ENCODE results near the gene ANO4. TPM values are rescaled to one million over a fixed set of nuclear protein-coding genes. Genes with fewer than 3 reads are reported as not detected.

ANO4 gene
- total and polyA plus RNA-seq, 8 donors: 0.37 TPM; not detected in 7

- intact Hi-C loops (cut with DNase I; ENCODE audit: low total_unique reads): no loop called here
- TF ChIP-seq POLR2AphosphoS5 (IDR thresholded peaks at IDR 0.05) (no peak), CTCF (IDR thresholded peaks at IDR 0.05) (no peak), POLR2A (IDR thresholded peaks at IDR 0.05) (no peak), EP300 (IDR thresholded peaks at IDR 0.05) (no peak)
- Histone ChIP-seq H3K36me3 (no peaks in the 10 kb centered on the region), H3K27ac (no peak overlapping the region), H3K4me1 (no peaks in the 10 kb centered on the region), H3K9me3 (peaks cover 0 to 7% (median 2%) of the 10 kb centered on the region in 4 donors), H3K27me3 (no peaks in the 10 kb centered on the region), H3K4me3 (no peak overlapping the region)
- WGBS, 5 donors: 75 to 90% (median 81%) methylated on average over 1 of the region's 1 CpG
- DNase-seq: no peak
Measured at GRCh38 chr12:100800723-100801122, 6.1 kb downstream of the ANO4 start.

GRCh38 chr12:100801320-100801719 is 6.7 kb downstream of the ANO4 start:
- Histone ChIP-seq H3K36me3 (no peaks in the 10 kb centered on the region), H3K4me1 (no peaks in the 10 kb centered on the region), H3K4me3 (no peak overlapping the region), H3K9me3 (peaks cover 0 to 7% (median 2%) of the 10 kb centered on the region in 4 donors), H3K27ac (no peak overlapping the region), H3K27me3 (no peaks in the 10 kb centered on the region)
- TF ChIP-seq POLR2AphosphoS5 (IDR thresholded peaks at IDR 0.05) (no peak), EP300 (IDR thresholded peaks at IDR 0.05) (no peak), CTCF (IDR thresholded peaks at IDR 0.05) (no peak), POLR2A (IDR thresholded peaks at IDR 0.05) (no peak)
- 0 to 17% (median 5%) methylated on average over 1 of the region's 1 CpG for WGBS, 5 donors
- intact Hi-C loops (cut with DNase I; ENCODE audit: low total_unique reads): no loop called here
- no peak for DNase-seq

GRCh38 chr12:100808777-100809176 is 14.2 kb downstream of the ANO4 start:
- H3K9me3 ChIP-seq: peaks cover 0 to 7% (median 2%) of the 10 kb centered on the region in 4 donors
- no peaks in the 10 kb centered on the region for H3K4me1 ChIP-seq
- no peak overlapping the region for H3K27ac ChIP-seq
- no peaks in the 10 kb centered on the region for H3K27me3 ChIP-seq
- TF ChIP-seq EP300 (IDR thresholded peaks at IDR 0.05): no peak
- no peak for TF ChIP-seq POLR2A (IDR thresholded peaks at IDR 0.05)
- TF ChIP-seq POLR2AphosphoS5 (IDR thresholded peaks at IDR 0.05): no peak
- TF ChIP-seq CTCF (IDR thresholded peaks at IDR 0.05): no peak
- no peaks in the 10 kb centered on the region for H3K36me3 ChIP-seq
- H3K4me3 ChIP-seq: no peak overlapping the region
- no peak for DNase-seq
- 67 to 81% (median 72%) methylated on average over 2 of the region's 2 CpGs for WGBS, 5 donors
- intact Hi-C loops (cut with DNase I; ENCODE audit: low total_unique reads): no loop called here

- no peak overlapping the region for H3K4me3 ChIP-seq
- WGBS, 5 donors: 53 to 68% (median 57%) methylated on average over 4 of the region's 4 CpGs
- H3K9me3 ChIP-seq: no peaks in the 10 kb centered on the region
- H3K27me3 ChIP-seq: no peaks in the 10 kb centered on the region
- no peaks in the 10 kb centered on the region for H3K36me3 ChIP-seq
- TF ChIP-seq POLR2A (IDR thresholded peaks at IDR 0.05): no peak
- no peak for TF ChIP-seq EP300 (IDR thresholded peaks at IDR 0.05)
- TF ChIP-seq CTCF (IDR thresholded peaks at IDR 0.05): no peak
- no peak for TF ChIP-seq POLR2AphosphoS5 (IDR thresholded peaks at IDR 0.05)
- no peaks in the 10 kb centered on the region for H3K4me1 ChIP-seq
- no peak overlapping the region for H3K27ac ChIP-seq
- intact Hi-C loops (cut with DNase I; ENCODE audit: low total_unique reads): no loop called here
- no peak for DNase-seq
Measured at GRCh38 chr12:100820314-100820713, 25.7 kb downstream of the ANO4 start.

All from stomach (tissue), 9 donors.